Endometrial microvascular endothelial cells (primary cell): Measurements from ENCODE around the gene CALD1. TPM values are rescaled to one million over a fixed set of nuclear protein-coding genes. Genes with fewer than 3 reads are reported as not detected.

Experiments used
- in situ Hi-C: cut with HindIII; loops from 2 replicates; pipeline ENCODE4 v1.10.0; 2017; ENCODE audit warnings: low sequenced_read_pairs, low pct_unique_long_range_greater_than_20kb; ENCODE audit errors: inconsistent ontology term
- total RNA-seq: library from RNA; depleted of rRNA; stranded (reverse); fragments of >200 nt; gene quantifications from one replicate; pipeline ENCODE4 v1.2.3, GENCODE V29; 2015; ENCODE audit errors: inconsistent ontology term

Gene CALD1
- total RNA-seq, 1 donor from 2014 or later = 146 TPM

DNA sequence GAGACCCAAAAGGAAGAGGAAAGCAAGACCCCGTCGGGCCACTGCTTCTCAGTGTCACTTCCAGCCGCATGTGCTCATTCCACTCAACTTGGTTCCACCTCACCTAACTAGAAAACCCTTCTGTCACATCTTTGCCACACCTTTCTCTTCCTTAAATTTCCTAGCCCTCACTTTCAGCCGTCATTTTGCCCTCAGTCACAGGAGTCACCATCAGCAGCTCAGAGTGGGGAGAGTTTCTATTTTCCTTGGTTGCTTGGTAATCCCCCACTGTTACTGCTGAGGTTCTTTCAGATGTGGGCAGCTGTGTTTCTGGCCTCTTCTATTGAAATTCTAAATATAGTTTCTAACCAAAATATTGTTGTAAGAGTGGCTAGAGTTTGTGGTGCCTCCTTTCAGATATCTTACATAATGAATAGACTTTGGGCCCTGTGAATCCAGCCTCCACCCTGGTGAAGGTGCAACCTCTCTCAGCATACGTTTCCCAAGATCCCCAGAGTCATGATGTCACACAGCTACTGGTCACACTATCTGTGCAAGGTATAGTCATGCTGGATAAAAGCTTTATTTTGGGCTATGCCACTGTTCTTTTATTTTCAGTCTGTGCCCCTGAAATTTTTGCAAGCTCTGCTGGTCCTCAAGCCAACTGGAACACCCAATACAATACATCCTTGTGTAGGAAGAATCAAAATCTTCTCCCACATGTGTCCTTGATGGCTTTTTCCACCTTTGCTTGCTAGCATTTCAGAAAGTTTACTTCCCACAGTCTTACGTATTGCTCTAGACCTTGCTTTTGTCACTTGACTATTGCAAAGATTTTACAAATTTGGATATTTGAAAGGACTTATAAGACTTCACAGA lies 216.0 kb downstream of the CALD1 start:
- in situ Hi-C loops = loop anchor here (25.0 kb wide), 1 partner anchor 167 kb away; the partner anchor contains the start of gene CYREN

- in situ Hi-C loops = loop anchor here (25.0 kb wide), 1 partner anchor 166 kb away; the partner anchor contains the start of gene CYREN
Observed at GRCh38 chr7:134996097-134996550, 216.7 kb downstream of the CALD1 start.

GRCh38 chr7:134997214-134997885 lies 217.9 kb downstream of the CALD1 start:
- in situ Hi-C loops = loop anchor here (25.0 kb wide), 1 partner anchor 165 kb away; the partner anchor contains the start of gene CYREN

GRCh38 chr7:134999136-134999535 lies 219.7 kb downstream of the CALD1 start:
- in situ Hi-C loops = loop anchor here (25.0 kb wide), 1 partner anchor 163 kb away; the partner anchor contains the start of gene CYREN

GRCh38 chr7:135001390-135002165 lies 222.1 kb downstream of the CALD1 start:
- in situ Hi-C loops = no loop called here

DNA sequence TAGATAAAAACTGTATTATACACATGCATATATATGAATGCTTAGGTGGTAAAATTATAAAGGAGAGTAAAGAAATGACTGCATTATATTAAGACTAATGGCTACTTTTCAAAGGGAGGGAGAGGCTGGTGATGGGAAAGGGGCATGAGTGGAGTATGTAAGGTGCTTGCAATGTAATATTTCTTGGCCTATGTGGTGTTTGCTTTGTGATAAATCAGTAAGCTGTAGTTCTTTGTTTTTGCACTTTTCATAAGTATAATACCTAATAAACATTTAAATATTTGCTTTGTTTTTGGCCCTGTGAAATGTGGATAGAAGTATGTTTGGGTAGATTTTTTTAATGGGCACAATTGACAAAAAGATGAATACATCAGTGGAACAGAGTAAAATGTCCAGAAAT lies 232.8 kb downstream of the CALD1 start:
- in situ Hi-C loops = no loop called here

Other genes with a start within 250 kb of the CALD1 start
- gene AKR1B15, start 230.5 kb upstream of the CALD1 start, total RNA-seq = not detected
- gene BPGM, start 132.8 kb upstream of the CALD1 start, total RNA-seq = 22.6 TPM
- 0.56 TPM for gene AGBL3, start 206.9 kb downstream of the CALD1 start, total RNA-seq